Measurements from ENCODE around the gene BLOC1S4. TPM values are rescaled to one million over a fixed set of nuclear protein-coding genes. Genes with fewer than 3 reads are reported as not detected.

BLOC1S4 gene
- total RNA-seq, 1 experiment from 2014 or later: 10.6 TPM

GRCh38 chr4:6699903-6700302 lies 16.1 kb upstream of the BLOC1S4 start:
- intact Hi-C loops (cut with micrococcal nuclease): no loop called here
- POLR2A ChIA-PET: interaction anchor here (0.7 to 2.7 kb wide), 3 partner anchors 9 to 116 kb away, joined by 3 to 13 read pairs (median 9); partner anchors contain the start of gene MRFAP1L1
- DNase-seq (ENCODE audit: unreplicated experiment): no peak
- Mint-ChIP-seq H3K4me3 (ENCODE audit: unreplicated experiment) (no peak overlapping the region), H3K27me3 (ENCODE audit: insufficient read depth, unreplicated experiment) (no peaks in the 10 kb centered on the region), H3K9me3 (ENCODE audit: unreplicated experiment) (peaks cover 7% of the 10 kb centered on the region), H3K4me1 (ENCODE audit: insufficient read depth, unreplicated experiment) (peaks cover 29% of the 10 kb centered on the region), H3K27ac (ENCODE audit: low read depth, unreplicated experiment) (no peak overlapping the region), H3K36me3 (ENCODE audit: insufficient read depth, unreplicated experiment) (peaks cover 23% of the 10 kb centered on the region)
- BruUV-seq (replicated peaks): no TSS peak
- CTCF ChIA-PET: interaction anchor here (0.6 to 2.0 kb wide), 2 partner anchors 10 to 25 kb away, joined by 3 to 11 read pairs; a partner anchor contains a TSS
- TF ChIP-seq, protein P1, sequence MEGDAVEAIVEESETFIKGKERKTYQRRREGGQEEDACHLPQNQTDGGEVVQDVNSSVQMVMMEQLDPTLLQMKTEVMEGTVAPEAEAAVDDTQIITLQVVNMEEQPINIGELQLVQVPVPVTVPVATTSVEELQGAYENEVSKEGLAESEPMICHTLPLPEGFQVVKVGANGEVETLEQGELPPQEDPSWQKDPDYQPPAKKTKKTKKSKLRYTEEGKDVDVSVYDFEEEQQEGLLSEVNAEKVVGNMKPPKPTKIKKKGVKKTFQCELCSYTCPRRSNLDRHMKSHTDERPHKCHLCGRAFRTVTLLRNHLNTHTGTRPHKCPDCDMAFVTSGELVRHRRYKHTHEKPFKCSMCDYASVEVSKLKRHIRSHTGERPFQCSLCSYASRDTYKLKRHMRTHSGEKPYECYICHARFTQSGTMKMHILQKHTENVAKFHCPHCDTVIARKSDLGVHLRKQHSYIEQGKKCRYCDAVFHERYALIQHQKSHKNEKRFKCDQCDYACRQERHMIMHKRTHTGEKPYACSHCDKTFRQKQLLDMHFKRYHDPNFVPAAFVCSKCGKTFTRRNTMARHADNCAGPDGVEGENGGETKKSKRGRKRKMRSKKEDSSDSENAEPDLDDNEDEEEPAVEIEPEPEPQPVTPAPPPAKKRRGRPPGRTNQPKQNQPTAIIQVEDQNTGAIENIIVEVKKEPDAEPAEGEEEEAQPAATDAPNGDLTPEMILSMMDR (IDR thresholded peaks at IDR 0.05; ENCODE audit: unreplicated experiment): no peak

DNA sequence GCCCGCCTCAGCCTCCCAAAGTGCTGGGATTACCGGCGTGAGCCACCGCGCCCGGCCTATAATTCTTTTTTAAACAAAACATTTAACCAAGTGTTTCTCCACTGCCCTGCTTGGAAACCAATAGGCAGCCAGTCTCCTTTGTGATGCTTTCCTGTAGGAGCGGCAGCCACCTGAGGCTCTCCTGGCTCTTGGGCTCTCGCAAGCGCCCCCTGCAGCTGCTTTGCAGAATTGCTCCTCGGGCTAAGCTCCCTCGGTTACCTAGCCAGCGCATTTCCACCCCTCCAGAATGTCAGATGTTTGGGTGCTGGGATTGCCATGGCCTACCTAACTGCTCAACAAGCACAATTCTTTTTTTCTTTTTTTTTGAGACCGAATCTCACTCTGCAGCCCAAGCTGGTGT lies 14.6 kb upstream of the BLOC1S4 start:
- intact Hi-C loops (cut with micrococcal nuclease): no loop called here
- H3K4me3 Mint-ChIP-seq (ENCODE audit: unreplicated experiment): no peak overlapping the region

GRCh38 chr4:6702761-6703160 lies 13.2 kb upstream of the BLOC1S4 start:
- Mint-ChIP-seq H3K36me3 (ENCODE audit: insufficient read depth, unreplicated experiment) (peaks cover 45% of the 10 kb centered on the region), H3K4me1 (ENCODE audit: insufficient read depth, unreplicated experiment) (peaks cover 38% of the 10 kb centered on the region), H3K27me3 (ENCODE audit: insufficient read depth, unreplicated experiment) (no peaks in the 10 kb centered on the region), H3K27ac (ENCODE audit: low read depth, unreplicated experiment) (no peak overlapping the region), H3K4me3 (ENCODE audit: unreplicated experiment) (no peak overlapping the region), H3K9me3 (ENCODE audit: unreplicated experiment) (peaks cover 7% of the 10 kb centered on the region)
- DNase-seq (ENCODE audit: unreplicated experiment): no peak
- POLR2A ChIA-PET: interaction anchor here (1.4 to 4.1 kb wide), 2 partner anchors 8 to 28 kb away, joined by 3 to 24 read pairs; a partner anchor contains a TSS
- intact Hi-C loops (cut with micrococcal nuclease): no loop called here
- CTCF ChIA-PET: interaction anchor here (3.1 kb wide), 1 partner anchor 28 kb away, joined by 12 read pairs; a partner anchor contains a TSS
- no TSS peak for BruUV-seq (replicated peaks)
- TF ChIP-seq, protein P1 (IDR thresholded peaks at IDR 0.05; ENCODE audit: unreplicated experiment): no peak

More for the DNA sequence above, 14.6 kb upstream of the BLOC1S4 start:
- H3K36me3 Mint-ChIP-seq (ENCODE audit: insufficient read depth, unreplicated experiment): peaks cover 31% of the 10 kb centered on the region
- DNase-seq (ENCODE audit: unreplicated experiment): no peak
- H3K9me3 Mint-ChIP-seq (ENCODE audit: unreplicated experiment): peaks cover 7% of the 10 kb centered on the region
- peaks cover 31% of the 10 kb centered on the region for H3K4me1 Mint-ChIP-seq (ENCODE audit: insufficient read depth, unreplicated experiment)
- TF ChIP-seq, protein P1 (IDR thresholded peaks at IDR 0.05; ENCODE audit: unreplicated experiment): peak; percentile 40
- H3K27ac Mint-ChIP-seq (ENCODE audit: low read depth, unreplicated experiment): no peak overlapping the region
- ChIA-PET CTCF (interaction anchor here (0.7 to 3.1 kb wide), 5 partner anchors 26 to 297 kb away, joined by 3 to 12 read pairs (median 3); a partner anchor contains a TSS), POLR2A (interaction anchor here (0.7 to 4.1 kb wide), 2 partner anchors 27 to 911 kb away, joined by 3 to 24 read pairs; a partner anchor contains a TSS)
- no peaks in the 10 kb centered on the region for H3K27me3 Mint-ChIP-seq (ENCODE audit: insufficient read depth, unreplicated experiment)
- BruUV-seq (replicated peaks): no TSS peak

- peaks cover 7% of the 10 kb centered on the region for H3K9me3 Mint-ChIP-seq (ENCODE audit: unreplicated experiment)
- intact Hi-C loops (cut with micrococcal nuclease): no loop called here
- DNase-seq (ENCODE audit: unreplicated experiment): no peak
- ChIA-PET POLR2A (interaction anchor here (0.8 to 4.1 kb wide), 4 partner anchors 12 to 61 kb away, joined by 3 to 24 read pairs (median 4); partner anchors contain the start of gene BLOC1S4), CTCF (interaction anchor here (3.1 kb wide), 1 partner anchor 29 kb away, joined by 12 read pairs; a partner anchor contains a TSS)
- no peak overlapping the region for H3K4me3 Mint-ChIP-seq (ENCODE audit: unreplicated experiment)
- no peaks in the 10 kb centered on the region for H3K27me3 Mint-ChIP-seq (ENCODE audit: insufficient read depth, unreplicated experiment)
- H3K27ac Mint-ChIP-seq (ENCODE audit: low read depth, unreplicated experiment): no peak overlapping the region
- peaks cover 48% of the 10 kb centered on the region for H3K36me3 Mint-ChIP-seq (ENCODE audit: insufficient read depth, unreplicated experiment)
- no TSS peak for BruUV-seq (replicated peaks)
- TF ChIP-seq, protein P1 (IDR thresholded peaks at IDR 0.05; ENCODE audit: unreplicated experiment): no peak
- H3K4me1 Mint-ChIP-seq (ENCODE audit: insufficient read depth, unreplicated experiment): peaks cover 37% of the 10 kb centered on the region
Observed at GRCh38 chr4:6703786-6704185, 12.2 kb upstream of the BLOC1S4 start.

Data from MCF 10A (cell line).